Adrenal gland (tissue), 5 donors: ENCODE data around the gene SLC15A3.

Experiments
- CTCF ChIP-seq, 6 experiments: fragments of 450-650 bp in 4 of 6; fragments of 200-600 bp in 2 of 6; sonication (generic) in 1 of 6; IDR thresholded peaks; 1 replicate in 5 of 6; 2 replicates in 1 of 6; pipeline versions ENCODE4 v1.5.1 to v1.8.0; 2016 to 2021; ENCODE audit warnings: antibody characterized with exemption in 6 of 6, mild to moderate bottlenecking in 2 of 6, moderate library complexity in 1 of 6
- POLR2A ChIP-seq, 2 donors: fragments of 450-650 bp; IDR thresholded peaks; one replicate each; pipeline ENCODE4 v1.6.1; 2017; ENCODE audit warnings: antibody characterized with exemption in 2 of 2, mild to moderate bottlenecking in 2 of 2, moderate library complexity in 1 of 2
- donor health status: DM: no; HTN: no; CAD: no.

DNA sequence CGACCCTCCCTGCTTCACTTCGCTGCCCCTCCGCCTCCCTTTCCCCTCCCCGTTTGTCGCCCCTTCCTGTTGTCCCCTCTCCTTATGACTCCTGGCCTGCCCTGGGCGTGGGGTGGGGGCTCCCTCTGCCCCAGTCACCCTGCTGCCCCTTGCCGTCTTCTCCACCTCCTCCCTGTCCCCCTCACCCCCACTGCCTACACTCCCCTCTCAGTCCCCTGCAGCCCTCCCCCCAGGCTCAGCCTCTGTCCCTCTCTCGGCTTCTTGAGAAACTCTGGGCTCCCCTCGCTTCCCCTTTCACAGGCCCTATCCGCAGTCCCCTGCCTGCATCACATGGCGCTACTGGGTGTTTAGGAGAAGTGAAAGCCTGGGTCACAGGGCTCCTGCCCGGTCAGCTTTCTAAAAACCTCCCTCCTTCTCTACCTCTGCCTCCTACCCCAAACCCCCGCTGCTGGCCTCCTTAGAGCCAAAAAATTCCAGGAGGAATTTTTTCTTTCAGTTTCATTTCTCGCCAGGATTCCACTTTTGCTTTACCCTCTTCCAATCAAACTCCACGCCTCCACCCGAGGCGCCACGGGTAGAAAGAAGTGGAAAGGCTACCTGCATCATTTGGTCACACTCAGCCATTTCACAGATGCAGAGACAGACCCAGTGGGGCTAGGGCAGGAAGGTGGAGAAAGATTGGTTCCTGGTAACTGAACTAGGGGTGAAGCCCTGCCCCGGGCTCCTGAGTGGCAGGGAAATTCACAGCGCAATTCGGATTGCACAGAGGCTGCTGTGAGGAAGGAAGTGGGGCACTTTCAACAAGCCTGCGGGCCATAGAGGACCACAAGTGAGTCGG is at the start of gene SLC15A3:
- TF ChIP-seq POLR2A (IDR thresholded peaks at IDR 0.05) (peak in 1 of 2 donors; percentile 9), CTCF (IDR thresholded peaks at IDR 0.05) (no peak)
